GM18861 (cell line): ENCODE results near the gene RBM18.

Source experiments
- ATAC-seq: cut with Tn5 transposase; IDR thresholded peaks from one replicate; pipeline ENCODE4 v1.9.1; 2021; ENCODE audit not compliant: unreplicated experiment

RBM18 gene

DNA sequence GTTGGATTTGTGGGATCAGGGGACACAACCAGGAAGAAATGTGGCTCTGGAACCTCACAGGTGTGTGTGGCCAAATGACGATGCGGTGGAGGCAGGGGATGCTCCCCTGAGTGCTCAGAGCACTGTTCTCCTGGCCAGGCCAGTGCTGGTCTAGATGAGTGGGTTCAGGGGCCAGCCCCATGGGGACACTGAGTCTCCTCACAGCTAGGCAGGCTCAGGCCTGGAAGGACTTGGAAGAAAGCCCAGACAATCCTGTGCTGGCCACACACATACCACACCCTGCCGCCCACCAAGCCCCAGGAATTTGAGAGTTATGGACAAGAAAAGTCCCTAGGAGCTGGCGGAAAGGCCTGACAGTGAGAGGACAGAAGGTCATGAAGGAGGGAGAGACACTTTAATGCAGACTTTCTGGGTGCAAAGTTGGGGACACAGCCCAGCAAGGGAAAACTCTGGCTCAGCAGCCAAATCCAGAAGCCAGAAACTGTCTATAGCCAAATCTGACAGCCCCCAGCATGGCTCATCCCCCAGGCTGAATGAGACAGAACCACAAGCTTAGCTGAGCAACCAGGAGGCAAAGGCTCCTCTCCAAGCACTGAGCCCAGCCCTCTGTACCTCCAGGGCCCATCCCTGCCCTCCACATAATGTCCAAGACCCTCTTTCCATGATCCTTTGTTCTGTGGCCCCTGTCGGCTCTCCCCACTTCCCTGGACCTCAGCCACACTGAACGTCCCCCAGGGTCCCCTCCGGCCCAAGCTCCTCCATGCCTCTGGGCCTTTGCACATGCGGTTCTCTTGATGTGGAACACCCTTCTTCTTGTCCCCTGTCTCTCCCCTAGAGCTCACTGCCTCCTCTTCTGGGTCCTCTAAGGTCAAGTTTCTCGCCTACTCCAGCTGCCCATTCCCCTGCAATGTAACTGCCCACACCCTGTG lies 58.3 kb downstream of the RBM18 start:
- ATAC-seq: no peak

GRCh38 chr9:122205176-122205575 lies 59.5 kb downstream of the RBM18 start:
- no peak for ATAC-seq

- no peak for ATAC-seq
Measured at GRCh38 chr9:122204491-122204890, 60.1 kb downstream of the RBM18 start.

DNA sequence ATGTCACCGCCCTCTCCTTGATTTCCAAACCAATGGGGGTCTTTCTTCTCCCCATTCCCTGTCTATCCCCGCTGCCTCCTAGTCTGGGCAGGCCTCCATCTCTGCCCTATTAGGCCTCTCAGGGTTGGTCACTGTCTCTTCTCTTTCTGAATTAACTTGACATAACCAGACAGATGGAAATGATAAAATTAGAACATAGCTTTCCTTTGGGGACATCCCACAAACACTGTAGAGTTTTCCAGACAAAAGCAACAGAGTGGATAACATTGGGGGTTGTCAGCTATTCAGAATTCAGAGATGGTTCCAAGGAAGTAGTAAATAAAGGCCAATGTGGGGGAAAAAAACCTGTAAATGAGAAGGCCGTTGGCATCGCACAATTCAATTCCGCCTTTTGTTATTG lies 60.6 kb downstream of the RBM18 start:
- no peak for ATAC-seq

DNA sequence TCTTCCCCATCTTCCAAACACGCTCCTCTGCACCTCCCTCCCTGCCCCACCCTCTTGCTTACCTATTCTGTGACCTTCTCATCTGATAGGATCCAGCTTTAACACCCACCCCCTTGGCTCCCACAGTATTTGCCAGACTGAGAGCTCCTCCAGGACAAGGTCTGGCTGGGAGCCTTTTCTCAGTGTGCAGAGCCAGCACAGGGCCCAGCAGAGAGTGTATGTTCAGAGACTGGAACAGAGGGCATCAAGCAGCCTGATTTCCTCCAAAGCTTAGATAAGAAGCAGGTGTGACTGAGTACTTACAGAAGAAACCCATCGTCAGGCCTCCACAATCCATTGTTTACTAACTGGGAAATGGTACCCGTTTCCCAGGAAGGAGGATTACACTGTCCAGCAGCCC lies 62.5 kb downstream of the RBM18 start:
- no peak for ATAC-seq

- ATAC-seq: no peak
Measured at GRCh38 chr9:122201641-122202040, 63.0 kb downstream of the RBM18 start.

DNA sequence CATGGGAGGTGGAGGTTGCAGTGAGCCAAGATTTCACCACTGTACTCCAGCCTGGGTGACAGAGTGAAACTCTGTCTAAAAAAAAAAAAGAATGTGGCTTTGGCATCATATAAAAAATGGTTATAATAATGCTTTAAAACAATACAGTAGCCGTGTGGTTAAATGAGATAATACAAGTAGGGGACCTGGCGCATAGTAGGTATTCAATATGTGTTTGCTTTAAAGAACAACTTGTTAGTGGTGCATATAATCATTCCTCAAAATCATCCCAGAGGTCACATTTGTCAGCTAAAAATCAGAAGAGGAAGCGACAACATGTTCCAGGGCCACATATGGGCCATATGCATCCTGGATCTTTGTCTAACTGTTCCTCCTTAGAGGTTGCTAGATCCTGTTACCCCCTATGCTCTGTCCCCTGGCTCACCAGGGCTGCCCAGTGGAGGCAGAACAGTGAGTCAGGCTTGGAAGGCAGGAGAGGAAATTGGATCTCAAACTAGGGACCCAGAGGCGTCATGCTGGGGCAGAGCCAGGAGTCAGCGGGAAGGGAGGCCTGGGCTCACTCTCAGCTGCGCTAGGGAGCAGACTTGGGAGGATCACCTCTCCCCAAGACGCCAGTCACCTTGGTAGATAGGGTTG lies 63.6 kb downstream of the RBM18 start:
- ATAC-seq: no peak

DNA sequence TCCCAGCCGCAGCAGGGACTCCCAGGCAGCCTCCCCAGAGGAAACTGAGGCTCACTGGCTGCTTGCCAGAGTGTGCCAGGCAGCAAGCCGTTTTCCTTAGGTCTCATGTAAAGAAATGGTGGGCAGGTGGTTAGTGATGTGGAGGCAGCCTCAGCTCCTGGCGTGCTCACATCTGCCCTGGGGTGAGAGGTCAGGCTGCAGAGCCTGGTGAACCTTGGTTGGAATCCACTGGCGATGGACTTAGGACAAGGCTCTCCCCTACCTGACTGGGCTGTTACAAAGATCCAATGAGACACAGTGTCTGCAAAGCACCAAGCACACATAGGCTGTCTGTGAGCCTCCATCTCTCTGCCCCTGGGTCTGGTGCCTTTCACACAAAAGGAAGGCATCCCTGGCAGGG lies 66.8 kb downstream of the RBM18 start:
- ATAC-seq: no peak

GRCh38 chr9:122197426-122197825 lies 67.2 kb downstream of the RBM18 start:
- ATAC-seq: no peak

DNA sequence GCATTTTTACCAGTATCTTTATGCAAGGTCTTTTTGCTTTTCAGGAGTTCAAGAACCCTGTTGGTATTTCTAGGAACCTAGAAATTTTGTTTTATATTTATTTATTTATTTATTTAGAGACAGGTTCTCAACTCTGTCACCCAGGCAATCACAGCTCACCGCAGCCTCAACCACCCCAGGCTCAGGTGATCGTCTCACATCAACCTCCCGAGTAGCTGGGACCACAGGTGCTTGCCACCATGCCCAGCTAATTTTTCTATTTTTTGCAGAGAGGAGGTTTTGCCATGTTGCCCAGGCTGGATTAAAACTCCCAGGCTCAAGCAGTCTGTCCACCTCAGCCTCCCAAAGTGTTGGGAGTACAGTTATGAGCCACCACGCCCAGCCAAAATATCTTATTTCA lies 68.8 kb downstream of the RBM18 start:
- no peak for ATAC-seq

- ATAC-seq: no peak
Measured at GRCh38 chr9:122193651-122194050, 71.0 kb downstream of the RBM18 start.

- no peak for ATAC-seq
Measured at GRCh38 chr9:122192914-122193525, 71.6 kb downstream of the RBM18 start.

DNA sequence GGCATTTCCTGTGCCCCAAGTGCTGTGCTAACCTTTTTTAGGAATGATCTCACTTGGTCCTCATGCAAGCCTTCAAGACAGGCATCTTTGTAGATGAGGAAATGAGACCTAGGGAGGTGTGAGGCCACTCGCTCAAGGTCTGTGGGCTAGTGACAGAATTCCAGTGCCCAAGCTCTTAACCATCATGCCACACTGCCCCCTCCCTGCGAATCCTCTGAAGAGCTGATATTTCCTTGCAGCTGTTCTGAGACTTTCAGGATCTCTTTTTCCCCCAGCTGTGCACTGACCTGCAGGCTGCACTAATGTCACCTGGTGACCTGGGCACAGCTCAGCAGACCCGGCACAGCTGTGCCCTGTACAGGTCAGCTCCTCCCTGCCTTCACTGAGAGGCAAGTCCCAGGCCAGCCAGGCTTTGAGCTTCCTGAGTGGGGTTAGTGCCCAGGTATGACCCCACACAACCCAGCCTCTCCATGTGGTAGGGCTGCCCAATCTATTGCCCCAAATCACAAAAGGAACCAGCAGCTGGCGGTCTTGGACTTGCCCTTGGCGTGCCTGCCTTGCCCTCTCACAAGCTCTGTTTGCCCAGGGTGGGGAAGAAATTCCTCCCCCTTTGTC lies 72.3 kb downstream of the RBM18 start:
- ATAC-seq: no peak

DNA sequence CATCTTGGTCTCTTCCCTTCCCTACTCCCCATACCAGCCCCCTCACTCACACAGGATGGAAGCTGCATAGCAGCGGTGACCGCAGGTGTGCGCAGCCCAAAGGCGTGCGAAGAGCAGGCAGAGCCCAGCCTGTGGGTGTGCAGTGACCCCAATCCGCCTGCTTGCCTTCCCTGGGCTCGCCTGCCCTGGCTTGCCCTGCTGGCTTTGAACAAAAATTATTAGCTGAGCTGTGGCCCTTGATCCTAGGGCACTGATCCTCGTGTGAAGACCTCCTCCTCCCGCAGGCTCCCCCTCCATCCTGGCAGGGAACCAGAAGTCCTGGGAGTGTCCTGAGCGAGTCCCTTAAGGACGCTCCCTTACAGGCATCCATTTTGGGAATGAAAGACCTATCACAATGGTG lies 73.1 kb downstream of the RBM18 start:
- no peak for ATAC-seq

DNA sequence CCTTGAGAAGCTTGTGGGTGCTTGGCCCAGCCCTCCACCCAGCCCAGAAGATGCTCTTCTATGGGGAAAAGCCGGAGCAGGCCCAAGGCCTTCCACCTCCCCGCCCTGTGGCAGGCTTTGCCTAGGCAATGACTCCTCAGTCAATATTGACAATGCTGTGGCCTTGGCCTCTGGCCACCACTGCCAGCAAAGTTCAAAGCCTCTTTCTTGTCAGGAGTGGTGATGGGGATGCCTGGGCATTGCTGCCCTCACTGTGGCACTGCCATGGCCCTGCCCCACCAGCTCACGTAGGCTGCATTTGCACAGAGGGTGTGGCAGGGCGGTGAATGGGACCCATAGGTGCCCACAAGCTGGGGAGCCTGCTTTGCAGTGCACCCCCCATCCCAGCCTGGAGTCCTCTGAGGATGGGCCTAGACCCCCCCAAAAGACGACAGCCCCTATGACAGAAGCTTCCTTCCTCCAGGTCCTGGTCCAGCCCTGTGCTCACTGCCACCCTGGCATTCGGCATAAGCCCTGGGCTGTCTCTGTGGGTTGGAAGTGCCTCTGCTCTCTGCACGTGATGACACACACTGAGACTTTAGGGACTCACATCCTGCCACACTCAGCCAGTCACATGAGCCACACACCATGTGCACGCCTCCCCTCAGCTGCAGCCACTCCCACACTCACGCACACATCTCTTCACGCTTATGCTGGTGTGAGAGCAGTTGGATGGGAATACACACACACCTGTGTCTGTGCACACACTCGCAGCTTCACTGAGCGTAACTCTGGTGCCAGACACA lies 73.9 kb downstream of the RBM18 start:
- ATAC-seq: no peak

DNA sequence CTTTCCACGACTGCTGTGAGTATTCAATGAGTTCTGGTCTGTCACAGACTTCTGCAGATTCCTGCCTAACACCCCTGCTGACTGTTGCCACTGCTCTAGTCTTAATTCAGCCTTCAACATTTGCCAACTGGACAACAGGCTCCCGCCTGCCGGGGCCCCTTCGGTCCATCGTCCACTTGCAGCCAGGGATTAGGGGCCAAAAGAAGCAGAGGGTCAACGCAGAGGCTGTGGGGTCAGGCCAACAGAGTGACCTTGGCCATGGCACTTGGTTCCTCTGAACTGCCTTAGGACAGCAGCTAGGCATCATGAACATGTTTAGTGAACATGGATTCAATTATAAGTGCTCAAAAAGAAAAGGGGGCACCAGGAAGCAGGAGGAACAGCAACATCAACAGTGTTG lies 76.3 kb downstream of the RBM18 start:
- no peak for ATAC-seq
